ENCODE measurements around the gene HMGXB3.

GRCh38 chr5:150044329-150044681 lies 43.8 kb downstream of the HMGXB3 start:
- TF ChIP-seq, protein P1, sequence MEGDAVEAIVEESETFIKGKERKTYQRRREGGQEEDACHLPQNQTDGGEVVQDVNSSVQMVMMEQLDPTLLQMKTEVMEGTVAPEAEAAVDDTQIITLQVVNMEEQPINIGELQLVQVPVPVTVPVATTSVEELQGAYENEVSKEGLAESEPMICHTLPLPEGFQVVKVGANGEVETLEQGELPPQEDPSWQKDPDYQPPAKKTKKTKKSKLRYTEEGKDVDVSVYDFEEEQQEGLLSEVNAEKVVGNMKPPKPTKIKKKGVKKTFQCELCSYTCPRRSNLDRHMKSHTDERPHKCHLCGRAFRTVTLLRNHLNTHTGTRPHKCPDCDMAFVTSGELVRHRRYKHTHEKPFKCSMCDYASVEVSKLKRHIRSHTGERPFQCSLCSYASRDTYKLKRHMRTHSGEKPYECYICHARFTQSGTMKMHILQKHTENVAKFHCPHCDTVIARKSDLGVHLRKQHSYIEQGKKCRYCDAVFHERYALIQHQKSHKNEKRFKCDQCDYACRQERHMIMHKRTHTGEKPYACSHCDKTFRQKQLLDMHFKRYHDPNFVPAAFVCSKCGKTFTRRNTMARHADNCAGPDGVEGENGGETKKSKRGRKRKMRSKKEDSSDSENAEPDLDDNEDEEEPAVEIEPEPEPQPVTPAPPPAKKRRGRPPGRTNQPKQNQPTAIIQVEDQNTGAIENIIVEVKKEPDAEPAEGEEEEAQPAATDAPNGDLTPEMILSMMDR (IDR thresholded peaks at IDR 0.05): no peak
- TF ChIP-seq POLR2A (IDR thresholded peaks at IDR 0.05) (no peak), POLR2AphosphoS5 (IDR thresholded peaks at IDR 0.05) (no peak), EP300 (IDR thresholded peaks at IDR 0.05) (no peak)

Measured in sigmoid colon (tissue), 4 donors.